ENCODE data around the gene CEP112. TPM values are rescaled to one million over a fixed set of nuclear protein-coding genes. Genes with fewer than 3 reads are reported as not detected.

The CEP112 gene
- total and polyA plus RNA-seq, 9 of the 15 experiments (the other 6 are each of a cell fraction or from before 2014, with no cell fraction given): 0.84 TPM; not detected in 8

DNA sequence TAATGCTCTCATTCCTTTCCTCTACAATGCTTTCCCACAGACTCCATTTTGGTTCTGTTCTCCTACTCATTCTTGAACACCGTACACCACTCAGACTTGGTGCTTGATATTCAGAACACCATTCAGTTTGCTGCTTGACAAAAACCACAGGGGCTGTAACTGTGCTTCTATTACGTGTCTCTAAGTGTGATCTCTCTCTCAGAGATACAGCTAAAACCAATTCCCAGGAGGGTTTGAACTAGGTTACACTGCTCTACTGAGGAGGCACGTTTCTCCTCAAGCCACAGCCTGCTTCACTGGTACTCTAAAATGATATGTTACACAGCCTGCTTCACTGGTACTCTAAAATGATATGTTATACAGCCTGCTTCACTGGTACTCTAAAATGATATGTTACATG, 175.7 kb downstream of the CEP112 start:
- no peaks in the 10 kb centered on the region for H4K20me1 ChIP-seq (replicated peaks; ENCODE audit: control insufficient read depth, insufficient read depth, low read length)
- no peaks in the 10 kb centered on the region for H3K27me3 ChIP-seq (ENCODE audit: control insufficient read depth in 2 of 2, insufficient read depth in 2 of 2, low read length in 2 of 2)
- no peak overlapping the region for H3K4me3 ChIP-seq
- FAIRE-seq (no peak), DNase-seq (ENCODE audit: extremely low read depth in 1 of 4, low spot score in 3 of 4) (no peak), ATAC-seq (no peak)
- TF ChIP-seq SPI1 (IDR thresholded peaks at IDR 0.05; ENCODE audit: borderline replicate concordance, low read depth, low read length): no peak
- TF ChIP-seq, protein P1, sequence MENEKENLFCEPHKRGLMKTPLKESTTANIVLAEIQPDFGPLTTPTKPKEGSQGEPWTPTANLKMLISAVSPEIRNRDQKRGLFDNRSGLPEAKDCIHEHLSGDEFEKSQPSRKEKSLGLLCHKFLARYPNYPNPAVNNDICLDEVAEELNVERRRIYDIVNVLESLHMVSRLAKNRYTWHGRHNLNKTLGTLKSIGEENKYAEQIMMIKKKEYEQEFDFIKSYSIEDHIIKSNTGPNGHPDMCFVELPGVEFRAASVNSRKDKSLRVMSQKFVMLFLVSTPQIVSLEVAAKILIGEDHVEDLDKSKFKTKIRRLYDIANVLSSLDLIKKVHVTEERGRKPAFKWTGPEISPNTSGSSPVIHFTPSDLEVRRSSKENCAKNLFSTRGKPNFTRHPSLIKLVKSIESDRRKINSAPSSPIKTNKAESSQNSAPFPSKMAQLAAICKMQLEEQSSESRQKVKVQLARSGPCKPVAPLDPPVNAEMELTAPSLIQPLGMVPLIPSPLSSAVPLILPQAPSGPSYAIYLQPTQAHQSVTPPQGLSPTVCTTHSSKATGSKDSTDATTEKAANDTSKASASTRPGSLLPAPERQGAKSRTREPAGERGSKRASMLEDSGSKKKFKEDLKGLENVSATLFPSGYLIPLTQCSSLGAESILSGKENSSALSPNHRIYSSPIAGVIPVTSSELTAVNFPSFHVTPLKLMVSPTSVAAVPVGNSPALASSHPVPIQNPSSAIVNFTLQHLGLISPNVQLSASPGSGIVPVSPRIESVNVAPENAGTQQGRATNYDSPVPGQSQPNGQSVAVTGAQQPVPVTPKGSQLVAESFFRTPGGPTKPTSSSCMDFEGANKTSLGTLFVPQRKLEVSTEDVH (IDR thresholded peaks at IDR 0.05; ENCODE audit: low read depth, partially characterized antibody): no peak
- no peak for TF ChIP-seq ZNF695 (CRISPR knock-in tag; IDR thresholded peaks at IDR 0.05)
- no peak for TF ChIP-seq SRF (CRISPR knock-in tag; IDR thresholded peaks at IDR 0.05)
- TF ChIP-seq NR0B1 (IDR thresholded peaks at IDR 0.05; ENCODE audit: partially characterized antibody): no peak
- no peak overlapping the region for H3K4me2 ChIP-seq (ENCODE audit: insufficient read depth, low read length)
- no peaks in the 10 kb centered on the region for H3K9me3 ChIP-seq (replicated peaks; ENCODE audit: control insufficient read depth, insufficient read depth, low read depth, low read length)
- no peaks in the 10 kb centered on the region for H3K79me2 ChIP-seq (ENCODE audit: control insufficient read depth, insufficient read depth, low read length)
- 2% methylated on average over 3 of the region's 3 CpGs for WGBS (ENCODE audit: insufficient coverage, low coverage, missing lambda C conversion rate)
- ChIA-PET POLR2A (no interaction called here), CTCF (ENCODE audit: low intra/inter-chr PET ratio) (no interaction called here)
- H3K9ac ChIP-seq (ENCODE audit: insufficient read depth in 1 of 2, low read depth in 2 of 2, low read length in 2 of 2): no peak overlapping the region
- H3K27ac ChIP-seq (ENCODE audit: extremely low read depth, low read depth, low read length): no peak overlapping the region
- in situ Hi-C loops (cut with MboI) (no loop called here), intact Hi-C loops (cut with micrococcal nuclease) (no loop called here)
- H3K9me1 ChIP-seq (ENCODE audit: control insufficient read depth, insufficient read depth, low read length): no peaks in the 10 kb centered on the region
- no TSS peak for BruUV-seq (replicated peaks)
- H3K4me1 ChIP-seq (replicated peaks in 1 of 2; ENCODE audit: control insufficient read depth in 2 of 2, insufficient read depth in 2 of 2, low read length in 2 of 2): no peaks in the 10 kb centered on the region
- no peaks in the 10 kb centered on the region for H3K36me3 ChIP-seq (ENCODE audit: control insufficient read depth, insufficient read depth, low read length)
- no peak overlapping the region for H2AFZ ChIP-seq (ENCODE audit: low read depth, low read length)
